ENCODE results near the gene SLC30A7.

DNA sequence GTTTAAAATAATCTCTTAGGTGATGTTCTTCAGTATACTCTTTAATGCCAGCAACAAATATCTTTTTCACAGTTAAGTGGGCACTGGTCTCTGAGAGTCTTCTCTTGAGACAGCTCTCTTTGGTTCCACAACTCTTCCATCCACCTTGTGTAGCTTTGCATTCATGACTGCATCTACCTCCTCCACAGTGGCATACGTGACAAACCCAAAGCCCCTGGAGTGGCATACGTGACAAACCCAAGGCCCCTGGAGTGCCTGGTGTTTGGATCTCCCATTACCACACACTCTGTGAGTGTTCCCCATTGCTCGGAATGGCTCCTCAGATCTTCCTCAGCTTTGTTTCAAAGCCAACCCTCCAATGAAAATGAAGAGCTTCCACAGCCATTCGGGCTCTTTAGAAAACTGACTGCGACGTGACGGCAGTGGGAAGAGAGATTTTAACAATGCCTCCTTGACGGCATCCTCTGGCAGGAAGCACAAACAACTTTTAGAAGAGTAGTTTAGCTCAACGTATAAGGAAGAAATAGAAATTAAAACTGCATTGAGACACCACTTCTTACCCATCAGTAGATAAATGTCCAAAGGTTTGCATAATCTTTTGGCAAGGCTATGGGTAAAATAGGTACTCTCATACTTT lies 45.8 kb downstream of the SLC30A7 start:
- TF ChIP-seq, protein P1, sequence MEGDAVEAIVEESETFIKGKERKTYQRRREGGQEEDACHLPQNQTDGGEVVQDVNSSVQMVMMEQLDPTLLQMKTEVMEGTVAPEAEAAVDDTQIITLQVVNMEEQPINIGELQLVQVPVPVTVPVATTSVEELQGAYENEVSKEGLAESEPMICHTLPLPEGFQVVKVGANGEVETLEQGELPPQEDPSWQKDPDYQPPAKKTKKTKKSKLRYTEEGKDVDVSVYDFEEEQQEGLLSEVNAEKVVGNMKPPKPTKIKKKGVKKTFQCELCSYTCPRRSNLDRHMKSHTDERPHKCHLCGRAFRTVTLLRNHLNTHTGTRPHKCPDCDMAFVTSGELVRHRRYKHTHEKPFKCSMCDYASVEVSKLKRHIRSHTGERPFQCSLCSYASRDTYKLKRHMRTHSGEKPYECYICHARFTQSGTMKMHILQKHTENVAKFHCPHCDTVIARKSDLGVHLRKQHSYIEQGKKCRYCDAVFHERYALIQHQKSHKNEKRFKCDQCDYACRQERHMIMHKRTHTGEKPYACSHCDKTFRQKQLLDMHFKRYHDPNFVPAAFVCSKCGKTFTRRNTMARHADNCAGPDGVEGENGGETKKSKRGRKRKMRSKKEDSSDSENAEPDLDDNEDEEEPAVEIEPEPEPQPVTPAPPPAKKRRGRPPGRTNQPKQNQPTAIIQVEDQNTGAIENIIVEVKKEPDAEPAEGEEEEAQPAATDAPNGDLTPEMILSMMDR (IDR thresholded peaks at IDR 0.05) = no peak
- no peak for TF ChIP-seq POLR2A (IDR thresholded peaks at IDR 0.05)

Data from testis (tissue), 2 donors.